GM12872 (cell line): Measurements from ENCODE around the gene RAB11FIP2.

Source experiments
- CTCF ChIP-seq: IDR thresholded peaks from 3 replicates; pipeline ENCODE4 v1.5.1; 2011; ENCODE audit warnings: low read depth, mild to moderate bottlenecking, low read length, moderate library complexity; ENCODE audit not compliant: insufficient read depth

Gene RAB11FIP2

GRCh38 chr10:117967149-117967650 is 79.5 kb downstream of the RAB11FIP2 start:
- no peak for TF ChIP-seq CTCF

- TF ChIP-seq CTCF, result no peak
These were observed 80.8 kb downstream of the RAB11FIP2 start for GRCh38 chr10:117965984-117966383.

GRCh38 chr10:117964536-117964935 is 82.2 kb downstream of the RAB11FIP2 start:
- TF ChIP-seq CTCF, result no peak

GRCh38 chr10:117960345-117960935 is 86.3 kb downstream of the RAB11FIP2 start:
- no peak for TF ChIP-seq CTCF

GRCh38 chr10:117956972-117957371 is 89.8 kb downstream of the RAB11FIP2 start:
- TF ChIP-seq CTCF, result no peak

- no peak for TF ChIP-seq CTCF
These were observed 91.6 kb downstream of the RAB11FIP2 start for GRCh38 chr10:117955176-117955575.
